Stimulated activated CD8-positive, alpha-beta memory T cell treated with anti-CD3 and anti-CD28 coated beads, Interleukin-4, amount 100 ng/mL, for 48 hours (primary cell): ENCODE results near the gene AFDN.

Source experiments
- DNase-seq: peaks from one replicate; pipeline ENCODE4 v3.0.0-alpha.2; 2020

AFDN gene

DNA sequence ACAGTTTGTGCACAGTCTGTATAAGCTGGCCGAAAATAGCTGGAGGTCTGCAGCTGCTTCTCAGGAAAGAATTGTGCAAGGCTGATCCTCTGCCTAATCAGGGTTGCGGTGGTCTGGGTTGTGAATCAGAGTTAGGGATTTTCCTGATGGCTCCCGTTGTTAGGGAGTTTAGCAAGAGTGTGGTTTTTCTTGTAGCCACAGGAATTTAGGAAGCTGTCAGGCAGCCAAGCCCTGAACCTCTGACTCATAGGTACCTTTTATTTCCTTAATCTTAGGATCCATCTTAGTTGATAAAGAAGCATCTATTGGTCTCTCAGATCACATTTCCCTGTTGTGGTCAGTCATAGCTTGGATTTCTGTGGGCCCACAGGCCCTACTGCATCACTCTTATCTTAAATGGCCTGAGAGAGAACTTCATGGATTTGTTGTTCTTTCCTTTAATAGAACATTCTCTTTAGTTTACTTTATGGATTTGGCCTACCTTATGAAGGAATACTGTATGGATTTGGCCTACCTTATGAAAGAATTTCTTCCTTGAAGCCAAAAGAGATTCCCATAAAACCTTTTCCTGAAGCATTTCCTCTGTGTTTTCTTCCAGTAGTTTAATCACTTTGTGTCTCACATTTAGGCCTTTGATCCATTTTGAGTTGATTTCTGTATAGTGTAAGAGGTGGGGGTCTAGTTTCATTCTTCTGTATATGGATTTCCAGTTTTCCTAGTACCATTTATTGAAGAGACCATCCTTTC is 181.1 kb downstream of the AFDN start:
- DNase-seq = no peak

DNA sequence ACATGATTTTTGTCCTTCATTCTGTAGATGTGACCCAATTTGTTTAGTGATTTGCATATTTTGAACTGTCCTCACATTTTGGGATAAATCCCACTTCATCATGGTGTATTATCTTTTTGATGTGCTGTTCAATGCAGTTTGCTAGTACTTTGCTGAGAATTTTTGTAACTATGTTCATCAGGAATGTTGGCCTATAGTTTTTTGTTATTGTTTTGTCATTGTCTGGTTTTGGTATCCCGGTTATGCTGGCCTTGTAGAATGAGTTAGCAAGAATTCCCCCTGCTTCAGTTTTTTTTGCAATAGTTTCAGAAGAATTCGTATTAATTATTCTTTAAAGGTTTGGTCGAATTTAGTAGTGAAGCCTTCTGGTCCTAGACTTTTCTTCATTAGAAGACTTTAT is 182.6 kb downstream of the AFDN start:
- no peak for DNase-seq

DNA sequence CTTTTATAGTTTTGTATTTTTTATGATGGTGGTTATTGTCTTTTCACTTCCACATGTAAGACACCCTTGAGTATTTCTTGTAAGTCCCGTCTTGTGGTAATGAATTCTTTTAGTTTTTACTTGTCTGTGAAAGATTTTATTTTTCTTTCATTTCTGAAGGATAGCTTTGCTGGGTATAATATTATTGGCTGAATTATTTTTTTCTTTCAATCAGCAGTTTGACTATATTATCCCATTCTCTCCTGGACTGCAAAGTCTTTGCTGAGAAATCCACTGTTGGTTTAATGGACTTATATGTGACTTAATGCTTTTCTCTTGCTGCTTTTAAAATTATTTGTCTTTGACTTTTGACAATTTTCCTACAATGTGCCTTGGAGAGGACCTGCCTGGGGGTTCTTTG is 184.6 kb downstream of the AFDN start:
- no peak for DNase-seq

DNA sequence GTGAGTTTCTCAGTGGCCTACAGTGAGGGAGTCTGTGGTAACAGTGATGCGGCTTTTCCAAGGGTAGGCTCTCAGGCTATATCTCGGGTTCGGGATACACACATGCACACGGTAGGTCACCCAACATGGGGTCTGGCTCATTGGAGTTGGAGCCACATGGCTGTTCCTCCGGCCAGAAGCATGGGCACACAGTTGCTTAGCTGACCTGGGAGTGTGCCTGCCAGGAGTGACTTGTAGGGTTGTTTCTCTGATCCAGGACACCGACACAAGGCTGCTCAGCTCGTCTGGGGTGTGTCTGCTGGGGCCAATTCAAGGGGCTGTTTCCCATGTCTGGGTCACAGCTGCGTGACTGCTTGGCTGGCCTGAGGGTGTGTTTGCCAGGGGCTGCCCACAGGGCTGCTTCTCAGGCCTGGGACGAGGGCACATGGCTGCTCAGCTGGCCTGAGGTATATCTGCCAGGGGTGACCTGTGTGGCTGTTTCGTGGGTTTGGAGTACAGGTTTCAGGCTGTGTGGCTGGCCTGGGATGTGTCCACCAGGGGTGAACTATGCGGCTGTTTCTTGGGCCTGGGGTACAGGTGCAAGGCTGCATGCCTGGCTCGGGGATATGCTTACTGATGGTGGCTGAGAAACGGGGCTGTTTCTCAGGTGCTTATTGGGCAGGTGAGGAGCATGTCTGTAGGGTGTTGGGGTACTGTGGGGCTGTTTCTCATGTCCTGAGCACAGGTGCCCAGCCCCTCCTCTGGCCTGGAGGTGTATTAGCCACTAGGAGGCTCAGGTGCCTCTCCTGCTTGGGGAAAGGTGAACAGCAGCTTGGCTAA is 185.9 kb downstream of the AFDN start:
- DNase-seq = no peak

DNA sequence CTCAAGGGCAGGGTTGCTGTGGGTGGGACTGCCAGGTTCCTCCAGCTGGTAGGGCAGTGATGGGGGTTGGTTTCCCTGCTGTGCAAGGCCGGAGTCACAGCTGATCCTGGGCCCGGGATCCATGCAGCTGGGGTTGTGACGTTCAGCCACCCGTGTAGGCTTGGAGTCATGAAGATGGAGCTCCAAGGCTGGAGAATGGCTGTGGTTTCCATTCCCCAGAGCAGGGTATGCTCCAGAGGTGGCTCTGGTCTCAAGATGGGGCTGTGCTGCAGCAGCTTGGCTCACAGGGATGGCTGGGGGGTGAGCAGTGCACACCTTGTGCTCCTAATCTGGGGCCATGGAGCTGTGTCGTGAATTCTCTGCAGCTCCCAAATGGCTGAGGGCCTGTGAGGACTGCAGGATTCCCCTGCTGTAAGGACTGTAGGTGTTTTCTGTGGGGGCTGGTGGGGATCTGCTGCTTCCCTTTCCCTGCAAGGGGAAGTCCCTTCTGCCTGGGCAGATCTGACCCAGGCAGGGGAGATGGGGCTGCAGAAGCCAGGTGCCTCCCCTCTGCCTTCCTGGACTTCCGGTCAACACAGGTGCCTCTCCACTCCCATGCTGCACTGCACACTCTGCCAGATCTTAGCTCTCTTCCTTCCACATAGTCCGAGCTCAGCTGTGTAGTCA is 186.7 kb downstream of the AFDN start:
- DNase-seq = no peak

DNA sequence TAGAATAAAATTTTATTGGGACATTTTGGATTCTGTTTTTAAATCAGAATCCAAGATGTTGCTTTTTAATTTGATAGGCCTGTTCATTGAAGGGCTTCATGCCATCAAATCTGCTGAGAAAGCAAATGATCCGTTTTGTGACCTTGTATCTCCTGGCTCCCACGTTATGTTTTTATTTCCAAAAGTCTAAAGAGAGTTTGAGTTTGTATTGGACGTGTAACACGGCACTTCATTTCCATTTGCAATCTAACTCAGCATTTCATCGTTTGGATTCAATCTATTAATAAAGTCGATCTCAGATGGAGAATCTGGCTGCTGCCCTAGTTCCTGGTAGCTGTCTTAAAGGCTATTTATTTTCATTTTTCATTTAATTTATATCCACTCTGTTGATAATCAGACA is 187.7 kb downstream of the AFDN start:
- no peak for DNase-seq

DNA sequence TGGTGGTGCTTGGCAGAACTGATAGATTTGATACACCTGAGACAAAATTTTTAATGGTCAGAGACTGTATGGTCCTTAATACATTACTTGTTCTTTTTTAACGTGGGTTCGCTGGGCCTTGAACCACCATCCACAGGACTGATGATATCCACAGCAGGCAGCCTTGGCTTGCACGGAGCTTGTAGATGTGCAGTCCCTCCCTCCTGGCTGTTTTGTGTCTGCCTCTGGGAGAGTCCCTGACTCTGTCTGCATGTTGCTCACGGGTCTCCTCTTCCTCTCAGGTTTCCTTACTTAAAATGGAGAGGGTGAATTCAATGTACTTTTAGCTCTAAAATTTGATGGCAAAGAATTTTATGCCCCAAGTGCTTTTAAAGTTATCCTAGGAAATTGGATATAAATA is 188.3 kb downstream of the AFDN start:
- DNase-seq = no peak

DNA sequence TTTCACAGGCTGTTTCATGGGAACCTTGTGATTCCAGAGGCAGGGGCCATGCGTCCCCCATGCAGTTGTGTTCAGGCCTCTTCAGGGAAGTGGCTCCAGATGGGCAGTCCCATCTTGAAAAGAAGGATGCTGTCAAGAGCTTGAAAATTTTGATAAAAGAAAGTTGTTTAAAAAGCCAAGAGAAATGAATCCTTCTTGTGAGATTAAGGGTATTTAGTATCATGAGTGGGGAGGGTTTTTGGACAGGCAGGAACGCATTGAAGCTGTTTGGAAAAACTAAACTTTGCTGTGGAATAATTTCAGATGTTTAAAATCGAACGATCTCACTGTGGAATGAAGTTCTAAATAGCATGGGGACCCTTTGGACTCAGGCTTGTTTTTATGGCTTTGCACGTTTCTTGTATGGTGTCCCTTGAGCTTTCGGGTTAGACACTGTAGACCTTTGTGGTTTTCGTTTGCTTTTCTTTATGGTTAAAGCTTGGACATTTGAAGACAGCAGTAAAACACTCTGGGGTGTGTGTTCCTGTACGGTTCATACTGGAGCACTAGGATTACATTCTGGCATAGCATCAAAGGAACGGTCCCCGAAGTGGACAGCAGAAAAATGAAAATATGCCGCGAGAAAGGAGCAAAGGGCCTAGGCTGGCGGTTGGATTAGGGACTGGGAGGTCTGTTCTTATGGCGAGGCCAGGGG is 188.9 kb downstream of the AFDN start:
- no peak for DNase-seq

DNA sequence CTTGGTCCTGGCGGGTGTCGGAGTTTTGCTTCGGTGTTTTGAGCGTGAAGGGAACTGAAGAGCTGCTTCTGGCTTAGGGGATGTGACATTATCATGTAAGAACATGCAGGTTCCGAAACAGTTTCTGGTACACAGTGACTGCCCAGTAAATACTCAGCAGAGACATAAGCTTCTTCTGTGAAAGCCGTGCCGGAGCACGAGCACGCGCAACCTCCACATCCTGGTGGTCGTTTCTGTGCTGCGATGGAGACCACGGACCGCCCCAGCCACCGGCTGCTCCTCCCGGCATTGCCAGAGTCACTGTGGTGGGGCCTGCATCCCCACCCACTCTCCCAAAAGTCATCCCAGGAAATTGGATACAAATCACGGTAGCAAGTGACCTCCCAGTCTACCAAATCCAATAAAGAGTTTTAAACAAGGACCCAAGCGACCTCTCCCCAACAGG is 189.5 kb downstream of the AFDN start:
- no peak for DNase-seq

DNA sequence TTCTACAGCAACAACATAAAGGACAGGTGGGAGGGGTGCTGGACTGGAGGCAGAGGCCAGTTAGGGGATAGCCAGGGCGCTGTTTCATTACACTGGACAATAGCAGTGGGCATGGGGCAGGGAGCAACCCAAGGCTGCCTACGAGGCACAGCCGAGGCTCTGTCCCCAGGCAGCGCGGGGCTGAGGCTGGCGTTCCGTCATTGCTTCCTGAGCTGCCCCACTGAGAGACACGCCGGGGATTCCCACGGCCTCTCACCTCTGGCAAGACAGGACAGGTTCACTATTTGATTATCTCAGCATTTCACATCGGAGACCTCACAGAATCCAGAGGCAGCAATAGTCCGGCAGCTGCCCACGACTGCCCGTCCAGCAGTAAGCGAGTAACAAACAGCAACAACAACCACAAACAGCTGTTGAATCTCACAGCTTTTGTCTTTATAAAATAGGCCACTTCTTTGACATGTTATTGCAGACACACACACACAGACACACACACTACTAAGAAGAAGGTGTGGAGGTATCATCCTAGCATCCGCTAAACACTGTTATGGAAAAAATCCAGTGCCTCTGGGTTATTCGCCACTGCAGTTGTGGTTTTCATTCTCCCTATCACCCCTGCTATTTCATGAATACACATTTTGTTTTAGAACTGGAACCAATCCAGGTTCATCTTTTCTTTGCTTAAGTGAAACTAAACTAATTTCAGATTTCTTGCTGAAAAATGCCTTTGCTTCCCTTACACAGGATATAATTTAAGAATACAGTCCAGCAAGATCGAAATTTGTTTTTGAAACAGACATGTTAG is 190.2 kb downstream of the AFDN start:
- no peak for DNase-seq

DNA sequence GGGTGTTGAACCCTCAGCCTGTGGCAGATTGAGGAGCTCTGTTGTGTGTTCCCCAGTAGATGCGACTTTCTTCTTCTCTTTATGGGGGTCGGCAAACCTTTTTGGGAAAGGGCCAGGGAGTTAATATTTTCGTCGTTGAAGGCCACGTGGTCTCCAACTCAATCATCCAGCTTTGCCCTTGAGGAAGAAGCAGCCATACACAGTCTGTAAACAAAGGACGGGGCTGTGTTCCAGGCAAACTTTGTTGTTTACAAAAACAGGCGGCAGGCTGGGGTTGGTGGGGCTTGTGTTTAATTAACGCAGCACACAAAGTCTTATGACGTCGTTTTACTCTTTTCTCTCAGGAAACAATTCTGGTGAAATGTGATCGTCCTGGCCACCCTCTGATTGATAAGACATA is 190.9 kb downstream of the AFDN start:
- DNase-seq = no peak

DNA sequence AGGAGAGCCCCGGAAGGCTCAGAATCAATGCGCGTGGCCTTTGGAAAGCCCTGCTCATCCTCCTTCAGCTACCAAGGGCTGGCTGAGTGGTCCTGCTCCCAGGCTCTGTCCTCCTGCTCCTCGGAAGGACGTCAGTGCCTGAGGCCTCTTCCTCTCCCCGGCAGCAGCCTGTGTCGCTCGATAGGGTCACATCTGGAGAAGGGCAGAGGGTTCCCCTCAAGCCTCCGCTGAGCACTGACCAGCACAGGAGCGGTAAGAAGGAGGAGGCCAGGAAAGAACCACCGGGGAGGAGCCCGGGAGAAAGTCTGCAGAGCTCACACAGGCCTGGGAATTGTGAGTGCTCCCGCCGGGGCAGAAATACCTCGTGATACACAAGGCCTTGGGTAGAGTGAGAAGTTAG is 192.0 kb downstream of the AFDN start:
- no peak for DNase-seq

DNA sequence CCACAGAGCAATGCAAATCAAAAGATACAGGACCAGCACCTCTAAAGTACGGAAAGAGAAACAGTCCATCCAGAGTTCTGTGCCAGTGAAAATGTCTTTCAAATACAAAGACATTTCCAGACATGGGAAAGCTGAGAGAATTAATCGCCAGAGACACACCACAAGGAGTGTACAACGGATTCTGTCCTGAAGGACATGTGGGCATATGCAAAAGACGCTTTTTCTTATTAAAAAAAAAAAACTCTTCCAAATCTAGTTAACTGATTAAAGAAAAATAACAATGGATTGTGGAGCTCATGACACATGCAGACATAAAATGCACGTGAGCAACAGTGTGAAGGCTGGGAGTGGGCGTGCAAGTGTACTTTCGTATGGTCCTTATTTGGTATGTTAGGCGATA is 193.5 kb downstream of the AFDN start:
- DNase-seq = no peak

DNA sequence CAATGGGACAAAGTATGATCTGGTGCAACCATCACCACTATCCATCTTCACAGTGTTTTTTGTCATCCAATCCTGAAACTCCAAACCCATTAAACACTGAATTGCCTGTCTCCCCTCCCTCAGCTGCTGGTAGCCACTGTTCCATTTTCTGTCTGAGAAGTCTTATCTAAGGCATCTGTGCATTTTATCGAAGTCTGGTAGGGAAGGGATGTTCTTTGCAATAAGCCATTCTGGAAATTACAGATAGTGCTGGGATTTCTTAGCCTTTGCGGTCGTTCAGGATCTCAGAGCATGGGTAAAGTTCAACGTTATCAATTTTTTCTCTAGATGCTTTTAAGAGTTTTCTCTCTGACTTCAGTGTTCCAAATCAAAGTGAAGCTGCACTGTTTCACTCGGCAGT is 194.9 kb downstream of the AFDN start:
- no peak for DNase-seq
